H1 (cell line): Measurements from ENCODE around the gene SLC13A2. TPM values are rescaled to one million over a fixed set of nuclear protein-coding genes. Genes with fewer than 3 reads are reported as not detected.

Experiments used
- CTCF ChIA-PET: fragments of 300-600 bp; sonication (Branson Sonifier 250); formaldehyde crosslinking; loops from one replicate; lab custom pipeline; 2021; ENCODE audit not compliant: partially characterized antibody; lab: Charles Lee
- POLR2A ChIA-PET: fragments of 300-600 bp; sonication (Branson Sonifier 250); formaldehyde crosslinking; loops from one replicate; lab custom pipeline; 2021; ENCODE audit warnings: inconsistent platforms; ENCODE audit not compliant: partially characterized antibody; lab: Charles Lee
- DNase-seq, 2 experiments: peaks; one replicate each; pipeline versions ENCODE4 v3.0.0 to v3.0.0-alpha.2; 2010 to 2022; ENCODE audit warnings: low spot score in 2 of 2, low read depth in 1 of 2, mixed read lengths in 1 of 2
- FAIRE-seq: peaks from 2 replicates; lab custom pipeline; 2011; peaks lifted over from hg19 to GRCh38; lab: Jason Lieb, UNC
- H2AFZ ChIP-seq: 2 replicates; pipeline ENCODE4 v1.8.1; 2012; ENCODE audit warnings: low read length, inconsistent platforms
- H2AK5ac ChIP-seq: 2 replicates; pipeline ENCODE4 v1.6.1; 2013; ENCODE audit warnings: low read depth, low read length
- H2BK120ac ChIP-seq: replicated peaks from 2 replicates; pipeline ENCODE3; 2013; ENCODE audit warnings: low read depth, low read length, inconsistent platforms
- H2BK12ac ChIP-seq: 2 replicates; pipeline ENCODE4 v1.6.1; 2013; ENCODE audit warnings: low read depth, low read length
- H2BK15ac ChIP-seq: 2 replicates; pipeline ENCODE4 v1.6.1; 2013; ENCODE audit warnings: low read length
- H2BK20ac ChIP-seq: 2 replicates; pipeline ENCODE4 v1.6.1; 2013; ENCODE audit warnings: low read length
- H2BK5ac ChIP-seq: 2 replicates; pipeline ENCODE4 v1.6.1; 2013; ENCODE audit warnings: low read depth, low read length
- H3K14ac ChIP-seq: 2 replicates; pipeline ENCODE4 v1.6.1; 2013; ENCODE audit warnings: inconsistent platforms; ENCODE audit not compliant: insufficient read length
- H3K18ac ChIP-seq: 2 replicates; pipeline ENCODE4 v1.6.1; 2013; ENCODE audit warnings: low read length; ENCODE audit errors: extremely low read depth
- H3K23ac ChIP-seq: 2 replicates; pipeline ENCODE4 v1.6.1; 2013; ENCODE audit warnings: inconsistent platforms; ENCODE audit not compliant: insufficient read length
- H3K23me2 ChIP-seq: 2 replicates; pipeline ENCODE4 v1.6.1; 2013; ENCODE audit warnings: low read depth, low read length
- H3K27ac ChIP-seq: 2 replicates; pipeline ENCODE4 v1.6.1; 2011; ENCODE audit warnings: low read depth, low read length, inconsistent platforms
- H3K27me3 ChIP-seq, 4 experiments: replicated peaks in 1 of 4; 1 replicate in 1 of 4; 2 replicates in 3 of 4; pipeline versions ENCODE4 v1.6.1 to v1.8.1; 2011 to 2013; ENCODE audit warnings: low read length in 3 of 4, mild to moderate bottlenecking in 3 of 4, inconsistent platforms in 2 of 4, mixed read lengths in 2 of 4, moderate library complexity in 1 of 4; ENCODE audit not compliant: control insufficient read depth in 3 of 4, insufficient read depth in 3 of 4; ENCODE audit errors: extremely low read depth in 1 of 4
- H3K36me3 ChIP-seq, 4 experiments: 2 replicates each; pipeline versions ENCODE4 v1.6.1 to v1.8.1; 2011 to 2013; ENCODE audit warnings: mild to moderate bottlenecking in 4 of 4, low read length in 3 of 4, moderate library complexity in 2 of 4, control low read depth in 1 of 4, inconsistent platforms in 1 of 4; ENCODE audit not compliant: insufficient read depth in 4 of 4, control insufficient read depth in 2 of 4
- H3K4ac ChIP-seq: replicated peaks from 2 replicates; pipeline ENCODE3; 2013; ENCODE audit warnings: low read length, low read depth, mixed read lengths, inconsistent platforms; ENCODE audit not compliant: insufficient read length
- H3K4me1 ChIP-seq, 4 experiments: replicated peaks in 1 of 4; 1 replicate in 1 of 4; 2 replicates in 3 of 4; pipeline versions ENCODE4 v1.6.1 to v1.8.1; 2011 to 2013; ENCODE audit warnings: low read length in 3 of 4, inconsistent platforms in 2 of 4, mixed read lengths in 1 of 4; ENCODE audit not compliant: insufficient read depth in 4 of 4, control insufficient read depth in 3 of 4
- H3K4me2 ChIP-seq, 2 experiments: 2 replicates each; pipeline versions ENCODE4 v1.6.1 to v1.8.1; 2011 to 2013; ENCODE audit warnings: low read depth in 2 of 2, low read length in 2 of 2, control low read depth in 1 of 2, inconsistent platforms in 1 of 2, mild to moderate bottlenecking in 1 of 2; ENCODE audit not compliant: insufficient read depth in 1 of 2
- H3K4me3 ChIP-seq, 4 experiments: fragments of 200-600, 300-600 bp in 1 of 4; sonication (generic), shearing (Covaris generic), sonication (Bioruptor Twin) in 1 of 4; 2 replicates each; pipeline versions ENCODE4 v1.5.1 to v1.8.1; 2011 to 2016; ENCODE audit warnings: low read length in 4 of 4, low read depth in 3 of 4, control low read depth in 2 of 4, inconsistent platforms in 2 of 4, mild to moderate bottlenecking in 2 of 4, mixed read lengths in 1 of 4, moderate library complexity in 1 of 4; ENCODE audit not compliant: insufficient read depth in 2 of 4; ENCODE audit errors: extremely low read depth in 1 of 4
- H3K56ac ChIP-seq: replicated peaks from 2 replicates; pipeline ENCODE3; 2013; ENCODE audit warnings: low read depth, mild to moderate bottlenecking, mixed read lengths, low read length, inconsistent platforms; ENCODE audit not compliant: insufficient read length
- H3K79me1 ChIP-seq: 2 replicates; pipeline ENCODE4 v1.6.1; 2013; ENCODE audit warnings: low read depth, low read length, control low read depth
- H3K79me2 ChIP-seq, 2 experiments: 2 replicates each; pipeline versions ENCODE4 v1.6.1 to v1.8.1; 2012 to 2013; ENCODE audit warnings: low read length in 2 of 2, mild to moderate bottlenecking in 2 of 2, inconsistent platforms in 1 of 2; ENCODE audit not compliant: insufficient read depth in 2 of 2, control insufficient read depth in 1 of 2
- H3K9ac ChIP-seq, 4 experiments: replicated peaks in 1 of 4; 1 replicate in 1 of 4; 2 replicates in 3 of 4; pipeline versions ENCODE4 v1.6.1 to v1.8.1; 2011 to 2013; ENCODE audit warnings: low read depth in 3 of 4, low read length in 3 of 4, control low read depth in 2 of 4, mild to moderate bottlenecking in 2 of 4, moderate library complexity in 2 of 4, inconsistent platforms in 1 of 4; ENCODE audit errors: extremely low read depth in 1 of 4
- H3K9me3 ChIP-seq, 2 experiments: 2 replicates each; pipeline versions ENCODE4 v1.6.1 to v1.8.1; 2012 to 2013; ENCODE audit warnings: mild to moderate bottlenecking in 2 of 2, moderate library complexity in 2 of 2, control low read depth in 1 of 2, inconsistent platforms in 1 of 2, low read depth in 1 of 2, low read length in 1 of 2, mixed read lengths in 1 of 2; ENCODE audit not compliant: insufficient read depth in 2 of 2
- H4K20me1 ChIP-seq, 2 experiments: replicated peaks in 1 of 2; 2 replicates each; pipeline versions ENCODE3 to v1.8.1; 2011 to 2013; ENCODE audit warnings: inconsistent platforms in 2 of 2, low read length in 2 of 2, mild to moderate bottlenecking in 1 of 2; ENCODE audit not compliant: insufficient read depth in 2 of 2, control insufficient read depth in 1 of 2
- H4K5ac ChIP-seq: 2 replicates; pipeline ENCODE4 v1.6.1; 2013; ENCODE audit warnings: low read length, low read depth, mixed read lengths, inconsistent platforms; ENCODE audit not compliant: insufficient read length
- H4K8ac ChIP-seq: 2 replicates; pipeline ENCODE4 v1.8.0; 2013; ENCODE audit warnings: mild to moderate bottlenecking, moderate library complexity, low read length, inconsistent platforms; ENCODE audit not compliant: insufficient read depth; ENCODE audit errors: extremely low read depth
- H4K91ac ChIP-seq: replicated peaks from 2 replicates; pipeline ENCODE3; 2013; ENCODE audit warnings: low read length, mixed read lengths, inconsistent platforms; ENCODE audit not compliant: insufficient read length
- BCL11A ChIP-seq, 2 experiments: IDR thresholded peaks; one replicate each; pipeline ENCODE4 v1.6.1; 2011; ENCODE audit warnings: low read depth in 2 of 2, low read length in 2 of 2, mild to moderate bottlenecking in 2 of 2
- BRCA1 ChIP-seq: IDR thresholded peaks from 2 replicates; pipeline ENCODE4 v1.6.1; 2012; ENCODE audit warnings: low read depth, low read length, improper control_type of control experiment
- CBX8 ChIP-seq: fragments of 300-800, 300-1000 bp; sonication (generic); IDR thresholded peaks from 2 replicates; pipeline ENCODE4 v1.7.1; 2016; ENCODE audit warnings: low read depth, low read length, borderline replicate concordance
- CEBPB ChIP-seq: IDR thresholded peaks from 2 replicates; pipeline ENCODE4 v1.6.1; 2012; ENCODE audit warnings: low read depth, low read length
- EP300 ChIP-seq, 2 experiments: IDR thresholded peaks; 1 replicate in 1 of 2; 2 replicates in 1 of 2; pipeline ENCODE4 v1.6.1; 2011 to 2012; ENCODE audit warnings: low read depth in 2 of 2, low read length in 2 of 2, mild to moderate bottlenecking in 2 of 2, borderline replicate concordance in 1 of 2, inconsistent platforms in 1 of 2, moderate library complexity in 1 of 2
- GABPA ChIP-seq: IDR thresholded peaks from 2 replicates; pipeline ENCODE4 v1.6.1; 2011; ENCODE audit warnings: mild to moderate bottlenecking, low read length, moderate library complexity, borderline replicate concordance; ENCODE audit not compliant: insufficient read depth
- NRF1 ChIP-seq: IDR thresholded peaks from 2 replicates; pipeline ENCODE4 v1.6.1; 2011; ENCODE audit warnings: mild to moderate bottlenecking, low read depth, low read length, improper control_type of control experiment
- PHF8 ChIP-seq: fragments of 200-600 bp; sonication (generic); conservative IDR thresholded peaks from 2 replicates; pipeline ENCODE4 v1.7.1; 2012; ENCODE audit warnings: low read depth, mild to moderate bottlenecking, inconsistent platforms, low read length, moderate library complexity
- SAP30 ChIP-seq: fragments of 300-600 bp; sonication (generic); IDR thresholded peaks from 2 replicates; pipeline ENCODE4 v1.7.1; 2012; ENCODE audit warnings: low read length, moderate library complexity, mild to moderate bottlenecking, inconsistent platforms; ENCODE audit not compliant: insufficient read depth, insufficient replicate concordance
- SP1 ChIP-seq: IDR thresholded peaks from 2 replicates; pipeline ENCODE4 v1.6.1; 2011; ENCODE audit warnings: low read depth, low read length
- TAF1 ChIP-seq: IDR thresholded peaks from 2 replicates; pipeline ENCODE4 v1.6.1; 2011; ENCODE audit warnings: mild to moderate bottlenecking, low read depth, low read length
- USF2 ChIP-seq: IDR thresholded peaks from 2 replicates; pipeline ENCODE4 v1.6.1; 2011; ENCODE audit warnings: low read length, improper control_type of control experiment
- WGBS, 2 experiments: shearing (Covaris generic) in 1 of 2; methylation state at CpG; one replicate each; pipeline versions ENCODE4 v1.1.6 to v1.1.7; 2013 to 2015; ENCODE audit warnings: low lambda C conversion rate in 2 of 2, mixed read lengths in 2 of 2, inconsistent platforms in 1 of 2, low coverage in 1 of 2, missing lambda C conversion rate in 1 of 2; ENCODE audit not compliant: insufficient replicate concordance in 2 of 2, insufficient coverage in 1 of 2, insufficient read length in 1 of 2; ENCODE audit errors: extremely low coverage in 1 of 2, missing lambda C conversion rate in 1 of 2; 5-methylcytosine and 5-hydroxymethylcytosine counted together
- polyA plus RNA-seq, 7 experiments: library from polyadenylated mRNA; depleted of rRNA in 3 of 7; stranded (reverse) in 5 of 7; unstranded in 2 of 7; fragments of >200 nt in 5 of 7; fragments of 200-250 nt in 2 of 7; gene quantifications; 1 replicate in 5 of 7; 2 replicates in 1 of 7; 4 replicates in 1 of 7; pipeline versions ENCODE4 v1.2.1 to v1.2.3, GENCODE V29; 2011 to 2013; ENCODE audit warnings: missing spikeins in 2 of 7, mixed read lengths in 2 of 7
- total RNA-seq: library from RNA; stranded (reverse); fragmentation: NEBNext Ultra II Directional; extraction: Animal tissue kit (Norgen Biotek cat#: 25700); gene quantifications from 2 replicates; pipeline ENCODE4 v1.2.1, GENCODE V29; 2021

Gene SLC13A2
- total and polyA plus RNA-seq, 2 of the 8 experiments (the other 6 are each of a cell fraction or from before 2014, with no cell fraction given) = not detected

GRCh38 chr17:28495635-28496034, 22.2 kb downstream of the SLC13A2 start:
- Histone ChIP-seq H2BK5ac (no peak overlapping the region), H3K14ac (no peak overlapping the region), H3K4me3 (no peak overlapping the region), H2BK120ac (no peak overlapping the region), H3K23ac (no peak overlapping the region), H3K23me2 (no peaks in the 10 kb centered on the region), H3K18ac (no peak overlapping the region), H4K5ac (no peak overlapping the region), H3K56ac (no peak overlapping the region), H4K20me1 (no peaks in the 10 kb centered on the region), H3K4me2 (no peak overlapping the region), H2BK20ac (no peak overlapping the region), H3K9me3 (no peaks in the 10 kb centered on the region), H2AFZ (no peak overlapping the region), H3K4ac (no peak overlapping the region), H2BK12ac (no peak overlapping the region; the same call in 1 of the 2 replicates), H3K27me3 (no peaks in the 10 kb centered on the region), H3K79me1 (no peaks in the 10 kb centered on the region), H2AK5ac (no peak overlapping the region), H3K79me2 (no peaks in the 10 kb centered on the region), H4K8ac (no peak overlapping the region; the same call in 1 of the 2 replicates), H3K36me3 (no peaks in the 10 kb centered on the region), H3K27ac (no peak overlapping the region), H4K91ac (no peak overlapping the region), H3K4me1 (peaks cover 0 to 25% (median 8%) of the 10 kb centered on the region in 4 experiments; a peak in 6 of 7 replicates), H3K9ac (no peak overlapping the region), H2BK15ac (no peak overlapping the region)
- DNase-seq (no peak), FAIRE-seq (no peak)
- ChIA-PET POLR2A (interaction anchor here (1.1 to 2.1 kb wide), 3 partner anchors 11 to 76 kb away, joined by 3 to 5 read pairs (median 4); partner anchors contain the start of gene PIGS), CTCF (interaction anchor here (0.6 to 21.4 kb wide), 18 partner anchors 8 to 151 kb away, joined by 3 to 547 read pairs (median 6); partner anchors contain the start of gene FOXN1)
- WGBS, 2 experiments = 87% methylated on average over 6 of the region's 8 CpGs; no CpG with 5 or more reads in 1 of the 2 experiments
- no peak for TF ChIP-seq CBX8
- TF ChIP-seq GABPA = no peak
- TF ChIP-seq SAP30 = no peak
- no peak for TF ChIP-seq CEBPB
- TF ChIP-seq BCL11A (IDR thresholded peaks at IDR 0.05; ENCODE audit: low read depth in 2 of 2, low read length in 2 of 2) = no peak
- no peak for TF ChIP-seq NRF1
- TF ChIP-seq SP1 = no peak
- TF ChIP-seq USF2 = no peak
- no peak for TF ChIP-seq TAF1
- TF ChIP-seq EP300 (IDR thresholded peaks at IDR 0.05; ENCODE audit: borderline replicate concordance in 1 of 2, low read depth in 2 of 2, low read length in 2 of 2) = no peak
- no peak for TF ChIP-seq BRCA1
- no peak for TF ChIP-seq PHF8
